Gastroesophageal sphincter (tissue), 4 donors: ENCODE data around the gene ZCWPW1. TPM values are rescaled to one million over a fixed set of nuclear protein-coding genes. Genes with fewer than 3 reads are reported as not detected.

Experiments used
- ATAC-seq: fragments of 150-250 bp; one replicate; pipeline ENCODE4 v1.9.1; 2016; ENCODE audit warnings: mild to moderate bottlenecking, moderate library complexity
- H3K27ac ChIP-seq, 4 donors: fragments of 200-600 bp; sonication (generic) in 3 of 4; 1 replicate in 3 of 4; 2 replicates in 1 of 4; pipeline ENCODE4 v1.5.1; 2016 to 2019
- H3K27me3 ChIP-seq: fragments of 200-600 bp; sonication (generic); one replicate; pipeline ENCODE4 v1.5.1; 2019
- H3K36me3 ChIP-seq, 2 donors: fragments of 200-600 bp; sonication (generic); one replicate each; pipeline ENCODE4 v1.5.1; 2019; ENCODE audit warnings: control low read depth in 1 of 2
- H3K4me1 ChIP-seq, 3 donors: fragments of 200-600 bp; sonication (generic); 1 replicate in 2 of 3; 2 replicates in 1 of 3; pipeline ENCODE4 v1.5.1; 2016 to 2019; ENCODE audit warnings: control low read depth in 2 of 3
- H3K4me3 ChIP-seq, 2 donors: fragments of 200-600 bp; sonication (generic); one replicate each; pipeline ENCODE4 v1.5.1; 2019; ENCODE audit warnings: mild to moderate bottlenecking in 1 of 2, moderate library complexity in 1 of 2
- H3K9me3 ChIP-seq, 3 donors: fragments of 200-600 bp; sonication (generic); one replicate each; pipeline ENCODE4 v1.5.1; 2017 to 2019; ENCODE audit warnings: control low read depth in 2 of 3
- CTCF ChIP-seq, 4 experiments: fragments of 200-600 bp in 2 of 4; fragments of 450-650 bp in 2 of 4; sonication (generic) in 1 of 4; IDR thresholded peaks; one replicate each; pipeline ENCODE4 v1.5.1; 2017 to 2019; ENCODE audit warnings: antibody characterized with exemption in 4 of 4, mild to moderate bottlenecking in 2 of 4, moderate library complexity in 2 of 4
- EP300 ChIP-seq: sonication (generic); formaldehyde crosslinking; IDR thresholded peaks from one replicate; pipeline ENCODE4 v1.6.1; 2017; ENCODE audit warnings: antibody characterized with exemption, mild to moderate bottlenecking
- POLR2A ChIP-seq, 2 donors: fragments of 450-650 bp; IDR thresholded peaks; one replicate each; pipeline ENCODE4 v1.6.1; 2017; ENCODE audit warnings: antibody characterized with exemption in 2 of 2, mild to moderate bottlenecking in 2 of 2, moderate library complexity in 1 of 2
- POLR2AphosphoS5 ChIP-seq: sonication (generic); formaldehyde crosslinking; IDR thresholded peaks from one replicate; pipeline ENCODE4 v1.6.1; 2017; ENCODE audit warnings: antibody characterized with exemption
- WGBS, 2 donors: methylation state at CpG; one replicate each; pipeline ENCODE4 v1.1.5; 2018; ENCODE audit warnings: low coverage in 1 of 2; 5-methylcytosine and 5-hydroxymethylcytosine counted together
- total RNA-seq, 4 donors: library from RNA; depleted of rRNA; stranded (reverse); fragments of >200 nt; gene quantifications; one replicate each; pipeline ENCODE4 v1.1.0, GENCODE V29; 2016

Gene ZCWPW1
- total RNA-seq, 4 donors from 2014 or later, result 4.9 to 8.2 (median 5.8) TPM

GRCh38 chr7:100396421-100396982 lies 32.0 kb downstream of the ZCWPW1 start:
- TF ChIP-seq EP300 (no peak), CTCF (IDR thresholded peaks at IDR 0.05) (no peak), POLR2A (IDR thresholded peaks at IDR 0.05) (no peak), POLR2AphosphoS5 (no peak)
- H3K9me3 ChIP-seq, result no peaks in the 10 kb centered on the region
- no peak overlapping the region for H3K4me3 ChIP-seq
- H3K27me3 ChIP-seq, result peaks cover 5% of the 10 kb centered on the region
- H3K27ac ChIP-seq, result no peak overlapping the region
- H3K4me1 ChIP-seq, result no peaks in the 10 kb centered on the region
- ATAC-seq, result no peak
- 67 to 70% methylated on average over 6 to 8 of the region's 9 CpGs for WGBS, 2 donors
- no peaks in the 10 kb centered on the region for H3K36me3 ChIP-seq

- TF ChIP-seq POLR2A (IDR thresholded peaks at IDR 0.05) (no peak), POLR2AphosphoS5 (no peak), EP300 (no peak), CTCF (IDR thresholded peaks at IDR 0.05) (no peak)
- ATAC-seq, result no peak
- 59 to 65% methylated on average over 2 of the region's 2 CpGs for WGBS, 2 donors
Observed at GRCh38 chr7:100394077-100394476, 34.4 kb downstream of the ZCWPW1 start.

GRCh38 chr7:100393233-100393905 lies 35.1 kb downstream of the ZCWPW1 start:
- TF ChIP-seq EP300, result no peak
- TF ChIP-seq CTCF (IDR thresholded peaks at IDR 0.05), result no peak
- TF ChIP-seq POLR2AphosphoS5, result no peak
- TF ChIP-seq POLR2A (IDR thresholded peaks at IDR 0.05), result no peak
- WGBS, 2 donors, result 72 to 74% methylated on average over 3 to 4 of the region's 4 CpGs
- no peak for ATAC-seq
- no peaks in the 10 kb centered on the region for H3K4me1 ChIP-seq
- H3K27ac ChIP-seq, result no peak overlapping the region
- peaks cover 5% of the 10 kb centered on the region for H3K27me3 ChIP-seq
- no peaks in the 10 kb centered on the region for H3K36me3 ChIP-seq
- H3K9me3 ChIP-seq, result no peaks in the 10 kb centered on the region
- no peak overlapping the region for H3K4me3 ChIP-seq

More at GRCh38 chr7:100394077-100394476, 34.4 kb downstream of the ZCWPW1 start:
- H3K4me3 ChIP-seq, result no peak overlapping the region
- H3K9me3 ChIP-seq, result no peaks in the 10 kb centered on the region
- no peaks in the 10 kb centered on the region for H3K36me3 ChIP-seq
- no peaks in the 10 kb centered on the region for H3K4me1 ChIP-seq
- H3K27me3 ChIP-seq, result peaks cover 5% of the 10 kb centered on the region
- H3K27ac ChIP-seq, result no peak overlapping the region

GRCh38 chr7:100390286-100391009 lies 38.1 kb downstream of the ZCWPW1 start:
- 43 to 60% methylated on average over 1 of the region's 3 CpGs for WGBS, 2 donors
- peaks cover 5% of the 10 kb centered on the region for H3K27me3 ChIP-seq
- no peak for TF ChIP-seq CTCF (IDR thresholded peaks at IDR 0.05)
- TF ChIP-seq EP300, result no peak
- no peak for TF ChIP-seq POLR2AphosphoS5
- no peak for TF ChIP-seq POLR2A (IDR thresholded peaks at IDR 0.05)
- H3K27ac ChIP-seq, result no peak overlapping the region
- H3K9me3 ChIP-seq, result no peaks in the 10 kb centered on the region
- no peak overlapping the region for H3K4me3 ChIP-seq
- no peaks in the 10 kb centered on the region for H3K36me3 ChIP-seq
- ATAC-seq, result no peak
- H3K4me1 ChIP-seq, result peaks cover 0 to 4% (median 0%) of the 10 kb centered on the region in 3 donors
